C4-2B (cell line): ENCODE results near the gene DCAF16.

Experiments
- ZFX ChIP-seq: fragments of 450-650 bp; IDR thresholded peaks from 2 replicates; pipeline ENCODE4 v1.6.1; 2017
- TF ChIP-seq, protein P1 (sequence below): fragments of 450-650 bp; conservative IDR thresholded peaks from 2 replicates; pipeline ENCODE4 v1.5.1; 2017; ENCODE audit warnings: mild to moderate bottlenecking

DNA sequence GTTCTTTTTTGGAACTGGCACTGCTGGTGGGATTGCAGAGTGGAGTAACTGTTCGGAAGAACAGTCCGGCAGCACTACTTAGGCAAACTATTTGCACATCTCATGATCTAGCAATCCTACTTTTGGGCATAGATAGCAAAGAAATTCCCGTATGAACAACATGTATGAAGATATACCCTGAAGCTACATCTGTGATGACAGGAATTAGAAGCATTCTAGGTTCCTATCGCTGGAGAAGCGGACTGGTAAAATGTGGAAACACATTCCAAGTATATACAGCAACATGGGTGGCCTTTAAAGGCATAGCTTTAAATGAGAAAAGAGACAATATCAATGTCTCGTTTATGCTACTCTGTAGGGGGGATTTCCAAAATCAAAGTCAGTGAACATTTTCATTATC, 3.1 kb downstream of the DCAF16 start:
- TF ChIP-seq, protein P1, sequence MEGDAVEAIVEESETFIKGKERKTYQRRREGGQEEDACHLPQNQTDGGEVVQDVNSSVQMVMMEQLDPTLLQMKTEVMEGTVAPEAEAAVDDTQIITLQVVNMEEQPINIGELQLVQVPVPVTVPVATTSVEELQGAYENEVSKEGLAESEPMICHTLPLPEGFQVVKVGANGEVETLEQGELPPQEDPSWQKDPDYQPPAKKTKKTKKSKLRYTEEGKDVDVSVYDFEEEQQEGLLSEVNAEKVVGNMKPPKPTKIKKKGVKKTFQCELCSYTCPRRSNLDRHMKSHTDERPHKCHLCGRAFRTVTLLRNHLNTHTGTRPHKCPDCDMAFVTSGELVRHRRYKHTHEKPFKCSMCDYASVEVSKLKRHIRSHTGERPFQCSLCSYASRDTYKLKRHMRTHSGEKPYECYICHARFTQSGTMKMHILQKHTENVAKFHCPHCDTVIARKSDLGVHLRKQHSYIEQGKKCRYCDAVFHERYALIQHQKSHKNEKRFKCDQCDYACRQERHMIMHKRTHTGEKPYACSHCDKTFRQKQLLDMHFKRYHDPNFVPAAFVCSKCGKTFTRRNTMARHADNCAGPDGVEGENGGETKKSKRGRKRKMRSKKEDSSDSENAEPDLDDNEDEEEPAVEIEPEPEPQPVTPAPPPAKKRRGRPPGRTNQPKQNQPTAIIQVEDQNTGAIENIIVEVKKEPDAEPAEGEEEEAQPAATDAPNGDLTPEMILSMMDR = no peak
- TF ChIP-seq ZFX = no peak
